Muscle of leg (tissue), 11 donors: Measurements from ENCODE around the gene KLHL42. TPM values are rescaled to one million over a fixed set of nuclear protein-coding genes. Genes with fewer than 3 reads are reported as not detected.

Experiments used
- DNase-seq: peaks from one replicate; pipeline ENCODE4 v3.0.0; 2013
- H3K27ac ChIP-seq: one replicate; pipeline ENCODE4 v1.5.1; 2013; ENCODE audit warnings: mild to moderate bottlenecking, low read length, control low read depth
- H3K27me3 ChIP-seq: one replicate; pipeline ENCODE4 v1.6.1; 2013; ENCODE audit warnings: low read length; ENCODE audit not compliant: control insufficient read depth, insufficient read depth
- H3K36me3 ChIP-seq: one replicate; pipeline ENCODE4 v1.6.1; 2013; ENCODE audit warnings: low read length; ENCODE audit not compliant: control insufficient read depth, insufficient read depth
- H3K4me1 ChIP-seq: one replicate; pipeline ENCODE4 v1.6.1; 2013; ENCODE audit warnings: low read length; ENCODE audit not compliant: control insufficient read depth, insufficient read depth
- H3K4me3 ChIP-seq: one replicate; pipeline ENCODE4 v1.5.1; 2013; ENCODE audit warnings: low read length, control low read depth
- H3K9me3 ChIP-seq: replicated peaks from 2 replicates; pipeline ENCODE4 v1.6.1; 2013; ENCODE audit warnings: low read depth, low read length; ENCODE audit not compliant: control insufficient read depth
- WGBS: methylation state at CpG from one replicate; pipeline ENCODE4 v1.1.5; 2013; ENCODE audit warnings: missing lambda C conversion rate; ENCODE audit not compliant: insufficient coverage; 5-methylcytosine and 5-hydroxymethylcytosine counted together
- polyA plus RNA-seq, 8 donors: library from polyadenylated mRNA; unstranded; fragments of 120-200 nt; gene quantifications; one replicate each; pipeline versions ENCODE4 v1.2.1 to v1.2.3, GENCODE V29; 2013; ENCODE audit warnings: inconsistent platforms in 1 of 8, low replicate concordance in 1 of 8; ENCODE audit not compliant: insufficient read length in 8 of 8, insufficient read depth in 1 of 8
- total RNA-seq: library from RNA; stranded (reverse); fragments of 120-200 nt; gene quantifications from one replicate; pipeline ENCODE4 v1.2.4, GENCODE V29; 2013

Gene KLHL42
- total and polyA plus RNA-seq, 9 donors = 10.1 to 19.0 (median 13.7) TPM

- 85% methylated on average over 12 of the region's 15 CpGs for WGBS
- Histone ChIP-seq H3K9me3 (no peaks in the 10 kb centered on the region), H3K4me1 (no peaks in the 10 kb centered on the region), H3K4me3 (no peak overlapping the region), H3K27ac (no peak overlapping the region), H3K36me3 (peaks cover 22% of the 10 kb centered on the region), H3K27me3 (no peaks in the 10 kb centered on the region)
- DNase-seq = no peak
Observed at GRCh38 chr12:27751386-27752047, 28.5 kb upstream of the KLHL42 start.

- H3K27me3 ChIP-seq = no peaks in the 10 kb centered on the region
- no peaks in the 10 kb centered on the region for H3K9me3 ChIP-seq
- no peak overlapping the region for H3K27ac ChIP-seq
- H3K36me3 ChIP-seq = peaks cover 24% of the 10 kb centered on the region
- H3K4me3 ChIP-seq = no peak overlapping the region
- WGBS = 93% methylated on average over 2 of the region's 3 CpGs
- no peaks in the 10 kb centered on the region for H3K4me1 ChIP-seq
- no peak for DNase-seq
Observed at GRCh38 chr12:27754795-27755194, 25.2 kb upstream of the KLHL42 start.

DNA sequence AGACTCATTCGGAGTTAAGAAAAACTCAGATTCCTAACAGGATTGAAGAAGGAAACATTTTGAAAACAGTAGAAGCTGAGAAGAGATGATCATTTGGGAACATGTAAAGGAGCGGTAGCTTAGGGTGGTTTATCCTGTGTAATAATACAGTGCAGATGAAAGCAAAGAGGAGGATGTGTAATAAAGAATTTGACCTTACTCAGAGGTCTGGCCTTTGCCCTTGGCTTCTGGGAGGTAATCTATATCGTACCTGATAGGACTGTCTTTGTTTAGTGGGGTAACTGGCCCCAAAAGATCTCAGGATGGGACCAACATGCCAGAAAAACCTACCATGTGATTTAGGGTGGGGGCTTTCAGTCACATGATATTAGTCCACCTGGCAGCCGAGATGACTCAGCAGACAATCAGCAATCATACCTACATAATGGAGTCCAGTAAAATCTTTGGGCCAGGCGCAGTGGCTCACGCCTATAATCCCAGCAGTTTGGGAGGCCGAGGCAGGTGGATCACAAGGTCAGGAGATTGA, 23.3 kb upstream of the KLHL42 start:
- 86% methylated on average over 1 of the region's 7 CpGs for WGBS
- Histone ChIP-seq H3K27ac (no peak overlapping the region), H3K27me3 (no peaks in the 10 kb centered on the region), H3K4me3 (no peak overlapping the region), H3K36me3 (peaks cover 20% of the 10 kb centered on the region), H3K9me3 (no peaks in the 10 kb centered on the region), H3K4me1 (no peaks in the 10 kb centered on the region)
- no peak for DNase-seq

- WGBS = 100% methylated on average over 2 of the region's 2 CpGs
- H3K27me3 ChIP-seq = no peaks in the 10 kb centered on the region
- H3K36me3 ChIP-seq = peaks cover 2% of the 10 kb centered on the region
- no peak overlapping the region for H3K27ac ChIP-seq
- no peaks in the 10 kb centered on the region for H3K9me3 ChIP-seq
- DNase-seq = no peak
- no peak overlapping the region for H3K4me3 ChIP-seq
- H3K4me1 ChIP-seq = no peaks in the 10 kb centered on the region
Observed at GRCh38 chr12:27762757-27763156, 17.3 kb upstream of the KLHL42 start.

DNA sequence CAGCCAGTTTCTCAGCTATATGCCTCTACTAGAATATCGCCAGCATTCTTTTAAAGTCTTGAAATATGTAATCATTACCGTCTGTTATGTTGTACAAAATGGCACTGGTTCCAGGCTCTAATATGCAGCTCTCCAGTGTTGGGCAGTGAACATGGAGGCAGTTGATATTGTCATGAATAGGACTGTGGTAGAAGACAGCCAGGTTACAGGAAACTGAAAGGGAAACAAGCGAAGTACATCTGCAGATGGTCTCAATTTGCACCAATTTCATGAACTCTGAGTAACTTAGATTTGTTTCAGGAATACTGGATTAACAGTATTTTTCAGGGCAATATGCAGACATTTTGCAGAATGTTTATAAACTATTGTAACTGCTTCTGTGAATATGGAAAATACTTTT, 13.4 kb upstream of the KLHL42 start:
- Histone ChIP-seq H3K27me3 (no peaks in the 10 kb centered on the region), H3K36me3 (no peaks in the 10 kb centered on the region), H3K9me3 (no peaks in the 10 kb centered on the region), H3K4me1 (no peaks in the 10 kb centered on the region), H3K27ac (no peak overlapping the region), H3K4me3 (no peak overlapping the region)
- WGBS = 35% methylated on average over 2 of the region's 3 CpGs
- DNase-seq = no peak

DNA sequence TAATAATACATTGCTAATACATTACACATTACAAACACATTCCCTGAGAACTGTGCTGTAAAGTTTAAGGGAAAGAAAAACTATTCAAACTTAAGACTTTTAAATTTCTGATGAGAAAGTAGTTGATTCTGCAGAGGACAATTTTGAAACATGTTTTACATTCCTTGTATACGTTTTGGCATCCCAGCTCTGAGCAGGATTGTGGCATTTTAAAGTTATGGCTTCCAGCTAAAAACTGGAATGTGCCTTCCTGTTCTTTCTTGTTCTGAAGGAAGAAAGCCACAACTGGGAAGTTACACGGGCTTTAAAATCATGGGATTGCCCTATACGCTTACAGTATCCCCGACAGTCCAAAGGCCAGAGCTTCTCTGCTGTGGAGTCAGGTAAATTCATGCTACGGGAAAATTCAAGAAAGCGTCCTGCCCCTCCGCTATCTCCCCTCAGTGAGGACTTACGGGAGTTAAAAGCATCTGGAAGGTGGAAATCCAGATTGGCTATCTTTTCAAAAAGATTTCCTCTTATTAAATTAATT, 10.8 kb upstream of the KLHL42 start:
- Histone ChIP-seq H3K4me3 (no peak overlapping the region), H3K27me3 (no peaks in the 10 kb centered on the region), H3K27ac (no peak overlapping the region), H3K9me3 (no peaks in the 10 kb centered on the region), H3K36me3 (no peaks in the 10 kb centered on the region), H3K4me1 (no peaks in the 10 kb centered on the region)
- WGBS = 67% methylated on average over 5 of the region's 8 CpGs
- DNase-seq = no peak

GRCh38 chr12:27771481-27772327, 8.3 kb upstream of the KLHL42 start:
- Histone ChIP-seq H3K27me3 (no peaks in the 10 kb centered on the region), H3K27ac (no peak overlapping the region), H3K9me3 (no peaks in the 10 kb centered on the region), H3K36me3 (no peaks in the 10 kb centered on the region), H3K4me1 (no peaks in the 10 kb centered on the region), H3K4me3 (no peak overlapping the region)
- no peak for DNase-seq
- no CpG with 5 or more reads among the region's 3 CpGs for WGBS

GRCh38 chr12:27772328-27773049, 7.5 kb upstream of the KLHL42 start:
- H3K27ac ChIP-seq = no peak overlapping the region
- no peaks in the 10 kb centered on the region for H3K27me3 ChIP-seq
- no CpG with 5 or more reads among the region's 5 CpGs for WGBS
- H3K4me3 ChIP-seq = no peak overlapping the region
- H3K4me1 ChIP-seq = no peaks in the 10 kb centered on the region
- DNase-seq = no peak
- H3K36me3 ChIP-seq = no peaks in the 10 kb centered on the region
- no peaks in the 10 kb centered on the region for H3K9me3 ChIP-seq

GRCh38 chr12:27777141-27777540, 2.9 kb upstream of the KLHL42 start:
- H3K27ac ChIP-seq = no peak overlapping the region

GRCh38 chr12:27778206-27778605, 1.8 kb upstream of the KLHL42 start:
- WGBS = no CpG with 5 or more reads among the region's 1 CpG
- H3K4me3 ChIP-seq = no peak overlapping the region
- DNase-seq = no peak

More at GRCh38 chr12:27777141-27777540, 2.9 kb upstream of the KLHL42 start:
- Histone ChIP-seq H3K27me3 (no peaks in the 10 kb centered on the region), H3K4me1 (peaks cover 18% of the 10 kb centered on the region), H3K36me3 (peaks cover 5% of the 10 kb centered on the region), H3K9me3 (no peaks in the 10 kb centered on the region), H3K4me3 (no peak overlapping the region)
- 89% methylated on average over 4 of the region's 5 CpGs for WGBS
- DNase-seq = no peak

More at GRCh38 chr12:27778206-27778605, 1.8 kb upstream of the KLHL42 start:
- no peak overlapping the region for H3K27ac ChIP-seq
- no peaks in the 10 kb centered on the region for H3K9me3 ChIP-seq
- H3K4me1 ChIP-seq = peaks cover 18% of the 10 kb centered on the region
- H3K27me3 ChIP-seq = no peaks in the 10 kb centered on the region
- H3K36me3 ChIP-seq = peaks cover 5% of the 10 kb centered on the region
